Left ventricle myocardium inferior (tissue), 1 donor: ENCODE measurements around the gene PLEKHM3. TPM values are rescaled to one million over a fixed set of nuclear protein-coding genes. Genes with fewer than 3 reads are reported as not detected.

Experiments
- DNase-seq: peaks from one replicate; pipeline ENCODE4 v3.0.0-alpha.2; 2020
- H3K27ac ChIP-seq: fragments of 200-600 bp; replicated peaks from 2 replicates; pipeline ENCODE4 v1.8.0; 2021
- H3K27me3 ChIP-seq: fragments of 200-600 bp; 2 replicates; pipeline ENCODE4 v1.8.0; 2021; ENCODE audit warnings: low read depth
- H3K36me3 ChIP-seq: fragments of 200-600 bp; 2 replicates; pipeline ENCODE4 v1.8.0; 2021
- H3K4me1 ChIP-seq: fragments of 200-600 bp; 2 replicates; pipeline ENCODE4 v1.8.0; 2021
- H3K4me3 ChIP-seq: fragments of 200-600 bp; 2 replicates; pipeline ENCODE4 v1.8.0; 2021; ENCODE audit warnings: mild to moderate bottlenecking, moderate library complexity
- H3K9me3 ChIP-seq: fragments of 200-600 bp; replicated peaks from 2 replicates; pipeline ENCODE4 v1.8.0; 2021
- intact Hi-C: fragments of 100-400 bp; cut with micrococcal nuclease; formaldehyde crosslinking; loops from one replicate; pipeline ENCODE4 v1.11.0; 2022
- total RNA-seq: library from RNA; stranded (reverse); fragmentation: NEBNext Ultra II Directional; extraction: Animal tissue kit (Norgen Biotek cat#: 25700); gene quantifications from one replicate; pipeline ENCODE4 v1.2.1, GENCODE V29; 2021
- TF ChIP-seq, protein P1 (sequence below): fragments of 200-600 bp; IDR thresholded peaks from 2 replicates; pipeline ENCODE4 v1.8.0; 2021; ENCODE audit warnings: antibody characterized with exemption, mild to moderate bottlenecking, borderline replicate concordance
- donor health status: DM: no; HTN: yes; CAD: no; lungs with severe emphysema.

PLEKHM3 gene
- total RNA-seq, 1 donor from 2014 or later = 12.9 TPM

DNA sequence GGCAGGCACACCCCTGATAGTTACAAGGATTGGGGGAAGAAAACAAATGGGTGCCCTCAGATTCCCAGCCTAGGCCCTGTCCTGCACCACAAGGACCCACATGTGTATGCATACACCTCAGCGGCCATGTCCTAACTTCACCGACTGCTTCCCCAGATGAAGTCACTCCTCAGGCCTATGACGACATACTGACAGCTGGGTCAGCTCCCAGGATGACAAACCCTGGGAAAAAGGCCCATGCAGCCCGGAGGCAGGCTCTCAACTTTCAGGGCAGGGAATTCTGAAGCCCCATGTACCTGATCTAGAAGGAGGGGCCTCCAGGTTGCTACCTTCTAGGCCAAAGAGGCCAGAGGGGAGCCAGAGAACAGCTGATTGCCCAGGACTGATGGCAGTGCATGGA, 11.0 kb upstream of the PLEKHM3 start:
- Histone ChIP-seq H3K27ac (no peak overlapping the region), H3K4me1 (peaks cover 6% of the 10 kb centered on the region), H3K27me3 (no peaks in the 10 kb centered on the region), H3K9me3 (no peaks in the 10 kb centered on the region), H3K36me3 (no peaks in the 10 kb centered on the region), H3K4me3 (no peak overlapping the region)
- no peak for DNase-seq
- intact Hi-C loops = no loop called here
- TF ChIP-seq, protein P1, sequence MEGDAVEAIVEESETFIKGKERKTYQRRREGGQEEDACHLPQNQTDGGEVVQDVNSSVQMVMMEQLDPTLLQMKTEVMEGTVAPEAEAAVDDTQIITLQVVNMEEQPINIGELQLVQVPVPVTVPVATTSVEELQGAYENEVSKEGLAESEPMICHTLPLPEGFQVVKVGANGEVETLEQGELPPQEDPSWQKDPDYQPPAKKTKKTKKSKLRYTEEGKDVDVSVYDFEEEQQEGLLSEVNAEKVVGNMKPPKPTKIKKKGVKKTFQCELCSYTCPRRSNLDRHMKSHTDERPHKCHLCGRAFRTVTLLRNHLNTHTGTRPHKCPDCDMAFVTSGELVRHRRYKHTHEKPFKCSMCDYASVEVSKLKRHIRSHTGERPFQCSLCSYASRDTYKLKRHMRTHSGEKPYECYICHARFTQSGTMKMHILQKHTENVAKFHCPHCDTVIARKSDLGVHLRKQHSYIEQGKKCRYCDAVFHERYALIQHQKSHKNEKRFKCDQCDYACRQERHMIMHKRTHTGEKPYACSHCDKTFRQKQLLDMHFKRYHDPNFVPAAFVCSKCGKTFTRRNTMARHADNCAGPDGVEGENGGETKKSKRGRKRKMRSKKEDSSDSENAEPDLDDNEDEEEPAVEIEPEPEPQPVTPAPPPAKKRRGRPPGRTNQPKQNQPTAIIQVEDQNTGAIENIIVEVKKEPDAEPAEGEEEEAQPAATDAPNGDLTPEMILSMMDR = no peak

- no peak for DNase-seq
- no peak overlapping the region for H3K4me3 ChIP-seq
- H3K4me1 ChIP-seq = peaks cover 10% of the 10 kb centered on the region
- H3K9me3 ChIP-seq = no peaks in the 10 kb centered on the region
- TF ChIP-seq, protein P1 = no peak
- no peak overlapping the region for H3K27ac ChIP-seq
- intact Hi-C loops = no loop called here
- H3K27me3 ChIP-seq = no peaks in the 10 kb centered on the region
- no peaks in the 10 kb centered on the region for H3K36me3 ChIP-seq
These were observed 9.3 kb upstream of the PLEKHM3 start for GRCh38 chr2:208034503-208035140.

- H3K27ac ChIP-seq = no peak overlapping the region
- H3K36me3 ChIP-seq = no peaks in the 10 kb centered on the region
- H3K27me3 ChIP-seq = no peaks in the 10 kb centered on the region
- TF ChIP-seq, protein P1 = peak; percentile 62
- intact Hi-C loops = no loop called here
- peak; percentile 20 for DNase-seq
- no peak overlapping the region for H3K4me3 ChIP-seq
- H3K4me1 ChIP-seq = peaks cover 10% of the 10 kb centered on the region
- H3K9me3 ChIP-seq = no peaks in the 10 kb centered on the region
These were observed 8.6 kb upstream of the PLEKHM3 start for GRCh38 chr2:208033701-208034502.

GRCh38 chr2:208031608-208032019, 6.3 kb upstream of the PLEKHM3 start:
- no peak overlapping the region for H3K27ac ChIP-seq
- DNase-seq = no peak
- no peak overlapping the region for H3K4me3 ChIP-seq
- H3K36me3 ChIP-seq = no peaks in the 10 kb centered on the region
- TF ChIP-seq, protein P1 = no peak
- H3K9me3 ChIP-seq = no peaks in the 10 kb centered on the region
- H3K4me1 ChIP-seq = peaks cover 10% of the 10 kb centered on the region
- no peaks in the 10 kb centered on the region for H3K27me3 ChIP-seq
- intact Hi-C loops = no loop called here

GRCh38 chr2:208025814-208026184, 472 bp upstream of the PLEKHM3 start:
- no peak for DNase-seq
- H3K27me3 ChIP-seq = no peaks in the 10 kb centered on the region
- intact Hi-C loops = no loop called here
- peak overlapping the region; percentile 77 for H3K4me3 ChIP-seq
- no peaks in the 10 kb centered on the region for H3K36me3 ChIP-seq
- H3K9me3 ChIP-seq = no peaks in the 10 kb centered on the region
- peak overlapping the region; percentile 81 for H3K27ac ChIP-seq
- peaks cover 41% of the 10 kb centered on the region for H3K4me1 ChIP-seq
- TF ChIP-seq, protein P1 = no peak
